ENCODE measurements around the gene JAZF1.

GRCh38 chr7:27920281-27920946, 260.2 kb downstream of the JAZF1 start:
- TF ChIP-seq CTCF (IDR thresholded peaks at IDR 0.05) (no peak), POLR2AphosphoS5 (IDR thresholded peaks at IDR 0.05; ENCODE audit: insufficient read depth in 1 of 2, low read depth in 1 of 2) (no peak), POLR2A (IDR thresholded peaks at IDR 0.05) (no peak)
